GM23338 (cell line): ENCODE measurements around the gene ATP6V1A. TPM values are rescaled to one million over a fixed set of nuclear protein-coding genes. Genes with fewer than 3 reads are reported as not detected.

Experiments used
- ATAC-seq: fragments of 200-7000 bp; cut with Tn5 transposase; 3 replicates; pipeline ENCODE4 v1.9.1; 2020
- DNase-seq: peaks from one replicate; pipeline ENCODE4 v3.0.0-alpha.2; 2015; ENCODE audit warnings: low spot score
- H2AFZ ChIP-seq: fragments of 200-600 bp; sonication (generic); 2 replicates; pipeline ENCODE4 v1.8.0; 2016; ENCODE audit warnings: antibody characterized with exemption, mild to moderate bottlenecking, moderate library complexity
- H3F3A ChIP-seq: fragments of 200-600 bp; sonication (generic); replicated peaks from 2 replicates; pipeline ENCODE4 v1.8.0; 2017; ENCODE audit warnings: antibody characterized with exemption, mixed run types, low read depth
- H3K27ac ChIP-seq: fragments of 200-600 bp; sonication (generic); 2 replicates; pipeline ENCODE4 v1.6.1; 2016; ENCODE audit warnings: low read depth
- H3K27me3 ChIP-seq: fragments of 200-600 bp; sonication (generic); 2 replicates; pipeline ENCODE4 v1.8.0; 2016; ENCODE audit warnings: mild to moderate bottlenecking, mixed run types, moderate library complexity; ENCODE audit not compliant: insufficient read depth
- H3K36me3 ChIP-seq: fragments of 200-600 bp; sonication (generic); 2 replicates; pipeline ENCODE4 v1.8.0; 2016; ENCODE audit warnings: mild to moderate bottlenecking; ENCODE audit not compliant: insufficient read depth
- H3K4me1 ChIP-seq: fragments of 200-600 bp; sonication (generic); 2 replicates; pipeline ENCODE4 v1.8.0; 2016; ENCODE audit warnings: mild to moderate bottlenecking, moderate library complexity; ENCODE audit not compliant: insufficient read depth
- H3K4me2 ChIP-seq: fragments of 200-600 bp; sonication (generic); 2 replicates; pipeline ENCODE4 v1.7.1; 2017; ENCODE audit warnings: mixed run types
- H3K4me3 ChIP-seq: fragments of 200-600 bp; sonication (generic); 2 replicates; pipeline ENCODE4 v1.6.1; 2016; ENCODE audit warnings: mixed run types
- H3K79me2 ChIP-seq: fragments of 200-600 bp; sonication (generic); replicated peaks from 2 replicates; pipeline ENCODE4 v1.8.0; 2017; ENCODE audit warnings: mild to moderate bottlenecking; ENCODE audit not compliant: insufficient read depth
- H3K9me2 ChIP-seq: fragments of 200-600 bp; sonication (generic); 2 replicates; pipeline ENCODE4 v1.8.0; 2017; ENCODE audit not compliant: insufficient read depth
- H4K20me1 ChIP-seq: fragments of 200-600 bp; sonication (generic); replicated peaks from 2 replicates; pipeline ENCODE4 v1.8.0; 2017; ENCODE audit warnings: mild to moderate bottlenecking; ENCODE audit not compliant: insufficient read depth
- H3K27ac Mint-ChIP-seq: 2 replicates; pipeline ENCODE4 v1.8.0; 2020; ENCODE audit warnings: inconsistent platforms, mild to moderate bottlenecking, moderate library complexity, mixed read lengths
- H3K27me3 Mint-ChIP-seq: 3 replicates; pipeline ENCODE4 v1.8.0; 2022; ENCODE audit warnings: low read depth, mild to moderate bottlenecking, moderate library complexity, mixed read lengths, inconsistent platforms; ENCODE audit not compliant: insufficient read depth, poor library complexity
- H3K36me3 Mint-ChIP-seq: 3 replicates; pipeline ENCODE4 v1.8.0; 2021; ENCODE audit warnings: low read depth, mild to moderate bottlenecking, inconsistent platforms, moderate library complexity, mixed read lengths
- H3K4me1 Mint-ChIP-seq: 3 replicates; pipeline ENCODE4 v1.8.0; 2020; ENCODE audit warnings: mild to moderate bottlenecking, inconsistent platforms, mixed read lengths
- H3K4me3 Mint-ChIP-seq: 3 replicates; pipeline ENCODE4 v1.8.0; 2021; ENCODE audit warnings: moderate library complexity, mild to moderate bottlenecking, inconsistent platforms, mixed read lengths
- H3K9me3 Mint-ChIP-seq: 3 replicates; pipeline ENCODE4 v1.8.0; 2020; ENCODE audit warnings: moderate library complexity, mild to moderate bottlenecking, inconsistent platforms, mixed read lengths
- CREB1 ChIP-seq: fragments of 250-450 bp; sonication (Bioruptor Pico); IDR thresholded peaks from 2 replicates; pipeline ENCODE4 v1.5.0; 2020; ENCODE audit warnings: low read depth, mild to moderate bottlenecking, moderate library complexity
- EZH2 ChIP-seq: fragments of 200-600 bp; sonication (generic); IDR thresholded peaks from one replicate; pipeline ENCODE4 v1.8.0; 2017; ENCODE audit warnings: antibody characterized with exemption, mild to moderate bottlenecking, low read depth; ENCODE audit not compliant: unreplicated experiment
- EZH2phosphoT487 ChIP-seq: fragments of 200-600 bp; sonication (generic); IDR thresholded peaks from one replicate; pipeline ENCODE4 v1.8.1; 2018; ENCODE audit warnings: antibody characterized with exemption; ENCODE audit not compliant: unreplicated experiment
- NANOG ChIP-seq: IDR thresholded peaks from 2 replicates; pipeline ENCODE4 v1.6.1; 2016; ENCODE audit warnings: antibody characterized with exemption, borderline replicate concordance
- STAT1 ChIP-seq: IDR thresholded peaks from one replicate; pipeline ENCODE4 v1.6.1; 2016; ENCODE audit warnings: antibody characterized with exemption; ENCODE audit not compliant: unreplicated experiment
- polyA plus RNA-seq: library from polyadenylated mRNA; unstranded; fragments of >200 nt; fragmentation: Nextera tagmentation; extraction: Ambion mirVana; gene quantifications from 2 replicates; pipeline ENCODE4 v1.2.1, GENCODE V29; 2016
- total RNA-seq: library from RNA; depleted of rRNA; stranded (reverse); fragments of >200 nt; shearing (Covaris generic); gene quantifications from 2 replicates; pipeline ENCODE4 v1.2.3, GENCODE V29; 2014; rRNA removed

Gene ATP6V1A
- total and polyA plus RNA-seq, 2 experiments from 2014 or later, result 38.0 to 87.3 TPM

- no peak overlapping the region for H3K4me2 ChIP-seq
These were observed 105.7 kb downstream of the ATP6V1A start for GRCh38 chr3:113852506-113852905.

More at GRCh38 chr3:113852506-113852905, 105.7 kb downstream of the ATP6V1A start:
- Histone ChIP-seq H3K4me1 (no peaks in the 10 kb centered on the region), H3K4me3 (no peak overlapping the region), H3K9me2 (no peaks in the 10 kb centered on the region), H3K27me3 (no peaks in the 10 kb centered on the region), H3K27ac (no peak overlapping the region), H4K20me1 (no peaks in the 10 kb centered on the region), H2AFZ (no peak overlapping the region), H3F3A (no peaks in the 10 kb centered on the region), H3K79me2 (no peaks in the 10 kb centered on the region), H3K36me3 (no peaks in the 10 kb centered on the region)
- Mint-ChIP-seq H3K9me3 (peaks cover 4% of the 10 kb centered on the region; the same call in 2 of the 3 replicates), H3K27me3 (no peaks in the 10 kb centered on the region), H3K27ac (no peak overlapping the region), H3K4me1 (no peaks in the 10 kb centered on the region), H3K36me3 (peaks cover 3% of the 10 kb centered on the region; the same call in 2 of the 3 replicates), H3K4me3 (no peak overlapping the region)
- TF ChIP-seq EZH2phosphoT487 (no peak), NANOG (no peak), STAT1 (no peak), EZH2 (no peak), CREB1 (CRISPR knock-in tag) (no peak)
- DNase-seq (no peak), ATAC-seq (no peak)

Other genes with a start within 250 kb of the ATP6V1A start
- 19.0 and 22.5 TPM in 2 replicates for gene SPICE1, start 231.9 kb upstream of the ATP6V1A start, total RNA-seq
- 6.1 and 8.5 TPM in 2 replicates for gene SPICE1, start 231.9 kb upstream of the ATP6V1A start, polyA plus RNA-seq
- gene SIDT1, start 214.5 kb upstream of the ATP6V1A start, total RNA-seq, result 0.10 TPM in 1 of 2 replicates, not detected in the other
- not detected in 2 replicates for gene SIDT1, start 214.5 kb upstream of the ATP6V1A start, polyA plus RNA-seq
- gene USF3, start 50.4 kb upstream of the ATP6V1A start, total RNA-seq, result 22.0 and 23.5 TPM in 2 replicates
- gene USF3, start 50.4 kb upstream of the ATP6V1A start, polyA plus RNA-seq, result 10.1 and 11.7 TPM in 2 replicates
- gene NAA50, start 786 bp upstream of the ATP6V1A start, total RNA-seq, result 219 and 260 TPM in 2 replicates
- 78.7 and 103 TPM in 2 replicates for gene NAA50, start 786 bp upstream of the ATP6V1A start, polyA plus RNA-seq
- gene GRAMD1C, start 91.8 kb downstream of the ATP6V1A start, total RNA-seq, result 0.78 and 3.3 TPM in 2 replicates
- 2.6 and 3.6 TPM in 2 replicates for gene GRAMD1C, start 91.8 kb downstream of the ATP6V1A start, polyA plus RNA-seq
- gene ZDHHC23, start 201.0 kb downstream of the ATP6V1A start, total RNA-seq, result 14.5 and 14.8 TPM in 2 replicates
- gene ZDHHC23, start 201.0 kb downstream of the ATP6V1A start, polyA plus RNA-seq, result 2.7 and 3.5 TPM in 2 replicates